ENCODE data around the gene MACROD1. TPM values are rescaled to one million over a fixed set of nuclear protein-coding genes. Genes with fewer than 3 reads are reported as not detected.
"Not testable (repeated sequence)": the region's sequence is repeated elsewhere in the genome, so short reads cannot be mapped to it uniquely, and the experiment has no call there.

The MACROD1 gene
- total RNA-seq, 2 experiments from 2014 or later = 6.0 to 6.3 TPM

GRCh38 chr11:63969461-63969860 lies 196.5 kb downstream of the MACROD1 start:
- Mint-ChIP-seq H3K27ac (no peak overlapping the region), H3K9me3 (no peaks in the 10 kb centered on the region), H3K4me3 (no peak overlapping the region), H3K4me1 (ENCODE audit: low read depth) (peaks cover 11% of the 10 kb centered on the region), H3K27me3 (no peaks in the 10 kb centered on the region), H3K36me3 (ENCODE audit: low read depth) (peaks cover 3% of the 10 kb centered on the region)
- ATAC-seq (ENCODE audit: poor library complexity) = no peak
- H3K9me3 ChIP-seq (ENCODE audit: control insufficient read depth in 1 of 2, insufficient read depth in 1 of 2, low read length in 2 of 2) = no peaks in the 10 kb centered on the region
- ChIA-PET POLR2A (no interaction called here), CTCF (interaction anchor here (0.5 kb wide), 1 partner anchor 149 kb away, joined by 3 read pairs; no protein-coding TSS in a partner anchor)
- intact Hi-C loops (cut with DNase I, micrococcal nuclease) = no loop called here
- no peak for DNase-seq
- H3K27ac ChIP-seq (ENCODE audit: low read depth in 1 of 2, low read length in 2 of 2) = no peak overlapping the region
- H3K4me3 ChIP-seq (ENCODE audit: low read length) = no peak overlapping the region
- TF ChIP-seq CTCF (IDR thresholded peaks at IDR 0.05) = no peak
- H3K27me3 ChIP-seq (ENCODE audit: control insufficient read depth in 1 of 2, insufficient read depth in 2 of 2, low read length in 2 of 2) = peaks cover 0 to 4% of the 10 kb centered on the region in 2 experiments
- H3K4me1 ChIP-seq (ENCODE audit: insufficient read depth, low read length) = peaks cover 7% of the 10 kb centered on the region
- no peaks in the 10 kb centered on the region for H3K36me3 ChIP-seq (ENCODE audit: insufficient read depth, low read length)

DNA sequence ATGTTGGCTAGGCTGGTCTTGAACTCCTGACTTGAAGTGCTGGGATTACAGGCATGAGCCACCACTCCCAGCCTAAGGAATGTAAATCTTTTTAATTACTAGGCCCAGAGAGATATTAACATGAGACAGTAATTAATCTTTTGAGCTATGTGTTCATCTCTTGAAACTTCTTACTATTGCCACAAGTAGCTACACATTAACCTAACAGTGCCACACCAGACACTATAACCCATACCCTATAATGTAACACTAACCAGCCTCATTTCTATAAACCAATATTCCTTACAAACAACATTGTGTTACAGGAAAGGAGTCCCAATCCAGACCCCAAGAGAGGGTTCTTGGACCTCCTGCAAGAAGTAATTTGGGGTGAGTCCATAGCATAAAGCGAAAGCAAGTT lies 199.5 kb downstream of the MACROD1 start:
- Mint-ChIP-seq H3K4me3 (no peak overlapping the region), H3K36me3 (ENCODE audit: low read depth) (no peaks in the 10 kb centered on the region), H3K9me3 (no peaks in the 10 kb centered on the region), H3K4me1 (ENCODE audit: low read depth) (peaks cover 6% of the 10 kb centered on the region), H3K27me3 (no peaks in the 10 kb centered on the region), H3K27ac (no peak overlapping the region)
- ATAC-seq (ENCODE audit: poor library complexity) = no peak
- TF ChIP-seq CTCF (IDR thresholded peaks at IDR 0.05) = no peak
- Histone ChIP-seq H3K36me3 (ENCODE audit: insufficient read depth, low read length) (no peaks in the 10 kb centered on the region), H3K4me1 (ENCODE audit: insufficient read depth, low read length) (peaks cover 11% of the 10 kb centered on the region), H3K4me3 (ENCODE audit: low read length) (no peak overlapping the region), H3K27me3 (ENCODE audit: control insufficient read depth in 1 of 2, insufficient read depth in 2 of 2, low read length in 2 of 2) (peaks cover 0 to 4% of the 10 kb centered on the region in 2 experiments), H3K9me3 (ENCODE audit: control insufficient read depth in 1 of 2, insufficient read depth in 1 of 2, low read length in 2 of 2) (no peaks in the 10 kb centered on the region), H3K27ac (ENCODE audit: low read depth in 1 of 2, low read length in 2 of 2) (no peak overlapping the region)
- CTCF ChIA-PET = no interaction called here
- no peak for DNase-seq
- intact Hi-C loops (cut with DNase I, micrococcal nuclease) = no loop called here
- POLR2A ChIA-PET = no interaction called here

DNA sequence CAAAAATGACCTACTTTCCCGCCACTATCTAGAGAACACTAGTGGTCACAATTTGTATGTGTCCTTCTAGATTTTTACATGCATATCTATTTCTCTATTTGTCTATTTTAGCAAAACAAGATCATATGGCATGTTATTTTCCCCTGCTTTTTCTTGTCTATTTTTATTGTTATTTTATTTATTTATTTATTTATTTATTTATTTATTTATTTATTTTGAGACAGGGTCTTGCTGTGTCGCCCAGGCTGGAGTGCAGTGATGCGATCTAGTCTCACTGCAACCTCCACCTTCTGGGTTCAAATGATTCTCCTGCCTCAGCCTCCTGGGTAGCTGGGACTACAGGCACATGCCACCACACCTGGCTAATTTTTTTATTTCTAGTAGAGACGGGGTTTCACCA lies 202.0 kb downstream of the MACROD1 start:
- H3K36me3 Mint-ChIP-seq (ENCODE audit: low read depth); H3K36me3 ChIP-seq (ENCODE audit: insufficient read depth, low read length); H3K9me3 ChIP-seq (ENCODE audit: control insufficient read depth in 1 of 2, insufficient read depth in 1 of 2, low read length in 2 of 2); H3K4me1 Mint-ChIP-seq (ENCODE audit: low read depth); H3K27me3 ChIP-seq (ENCODE audit: control insufficient read depth in 1 of 2, insufficient read depth in 2 of 2, low read length in 2 of 2); ATAC-seq (ENCODE audit: poor library complexity); H3K27me3 Mint-ChIP-seq; intact Hi-C loops (cut with DNase I, micrococcal nuclease); H3K4me3 Mint-ChIP-seq; H3K27ac ChIP-seq (ENCODE audit: low read depth in 1 of 2, low read length in 2 of 2); POLR2A ChIA-PET; CTCF ChIA-PET; H3K9me3 Mint-ChIP-seq; H3K4me3 ChIP-seq (ENCODE audit: low read length); H3K27ac Mint-ChIP-seq; DNase-seq: not testable (repeated sequence)
- H3K4me1 ChIP-seq (ENCODE audit: insufficient read depth, low read length) = peaks cover 21% of the 10 kb centered on the region
